Measurements from ENCODE around the gene ORAI3. TPM values are rescaled to one million over a fixed set of nuclear protein-coding genes. Genes with fewer than 3 reads are reported as not detected.

Gene ORAI3
- total RNA-seq, 1 experiment from 2014 or later = 34.0 TPM

GRCh38 chr16:30998852-30999761 is 50.2 kb downstream of the ORAI3 start:
- no peaks in the 10 kb centered on the region for H3K36me3 ChIP-seq (ENCODE audit: insufficient read depth, low read length)
- no peaks in the 10 kb centered on the region for H3K79me2 ChIP-seq (ENCODE audit: low read length)
- H3K9ac ChIP-seq (ENCODE audit: low read length) = no peak overlapping the region
- peaks cover 16% of the 10 kb centered on the region for H3K4me1 ChIP-seq (ENCODE audit: low read length)
- no peaks in the 10 kb centered on the region for H3K27me3 ChIP-seq (ENCODE audit: low read length)
- H3K4me2 ChIP-seq (ENCODE audit: low read depth, low read length, poor library complexity, severe bottlenecking) = no peak overlapping the region
- H3K27ac ChIP-seq (ENCODE audit: low read length) = no peak overlapping the region
- no peaks in the 10 kb centered on the region for H4K20me1 ChIP-seq (ENCODE audit: insufficient read depth, low read depth, low read length)
- no peak overlapping the region for H3K4me3 ChIP-seq (ENCODE audit: low read length)
- H3K9me2 ChIP-seq (replicated peaks; ENCODE audit: insufficient read depth, low read length) = no peaks in the 10 kb centered on the region
- no peaks in the 10 kb centered on the region for H3K9me3 ChIP-seq (ENCODE audit: low read length)
- no peak for DNase-seq
- no peak overlapping the region for H2AFZ ChIP-seq (ENCODE audit: low read length)

GRCh38 chr16:31000671-31001382 is 52.0 kb downstream of the ORAI3 start:
- H2AFZ ChIP-seq (ENCODE audit: low read length) = no peak overlapping the region
- no peaks in the 10 kb centered on the region for H3K79me2 ChIP-seq (ENCODE audit: low read length)
- no peaks in the 10 kb centered on the region for H4K20me1 ChIP-seq (ENCODE audit: insufficient read depth, low read depth, low read length)
- H3K9me2 ChIP-seq (replicated peaks; ENCODE audit: insufficient read depth, low read length) = no peaks in the 10 kb centered on the region
- H3K9me3 ChIP-seq (ENCODE audit: low read length) = no peaks in the 10 kb centered on the region
- no peak for DNase-seq
- H3K4me1 ChIP-seq (ENCODE audit: low read length) = peaks cover 16% of the 10 kb centered on the region
- H3K4me2 ChIP-seq (ENCODE audit: low read depth, low read length, poor library complexity, severe bottlenecking) = no peak overlapping the region
- H3K27me3 ChIP-seq (ENCODE audit: low read length) = no peaks in the 10 kb centered on the region
- no peak overlapping the region for H3K9ac ChIP-seq (ENCODE audit: low read length)
- no peak overlapping the region for H3K27ac ChIP-seq (ENCODE audit: low read length)
- H3K36me3 ChIP-seq (ENCODE audit: insufficient read depth, low read length) = no peaks in the 10 kb centered on the region
- H3K4me3 ChIP-seq (ENCODE audit: low read length) = no peak overlapping the region

DNA sequence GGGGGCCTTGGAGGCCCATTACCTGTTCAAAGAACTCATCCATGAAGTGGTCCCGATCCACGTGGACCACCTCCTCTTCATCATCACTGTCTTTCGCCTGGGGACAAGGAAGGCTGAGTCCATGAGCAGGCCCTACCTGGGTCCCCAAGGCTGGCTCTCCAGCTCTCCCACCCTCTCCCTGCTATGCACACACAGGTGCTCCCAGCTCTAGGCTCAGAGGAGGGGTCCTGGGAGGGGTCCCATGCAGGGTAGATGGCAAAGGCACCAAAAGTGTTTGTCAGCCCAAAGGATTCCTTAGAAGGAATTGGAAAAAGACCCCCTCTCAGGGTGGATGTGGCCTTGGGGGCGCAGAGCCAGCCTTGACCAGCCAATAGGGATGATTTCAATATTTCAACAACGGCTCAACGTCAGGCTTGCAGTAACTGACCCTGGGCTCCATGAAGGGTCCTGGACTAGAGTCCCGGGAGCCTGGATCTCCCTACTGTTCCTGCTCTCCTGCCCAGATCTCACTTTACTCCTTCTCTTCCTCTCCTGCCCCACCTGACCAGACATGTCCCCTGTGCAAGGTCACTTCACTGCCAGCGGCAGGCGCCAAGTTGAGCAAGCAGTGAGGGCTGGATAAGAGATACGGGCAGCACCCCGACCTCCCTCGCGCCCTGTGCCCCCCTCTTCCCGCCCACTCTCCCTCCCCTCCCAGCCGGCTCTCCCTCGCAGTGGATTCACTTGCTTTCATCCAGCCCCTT is 52.8 kb downstream of the ORAI3 start:
- no peak for DNase-seq
- Histone ChIP-seq H3K27me3 (ENCODE audit: low read length) (no peaks in the 10 kb centered on the region), H3K79me2 (ENCODE audit: low read length) (no peaks in the 10 kb centered on the region), H3K4me1 (ENCODE audit: low read length) (peaks cover 7% of the 10 kb centered on the region), H3K9me2 (replicated peaks; ENCODE audit: insufficient read depth, low read length) (no peaks in the 10 kb centered on the region), H4K20me1 (ENCODE audit: insufficient read depth, low read depth, low read length) (no peaks in the 10 kb centered on the region), H3K4me3 (ENCODE audit: low read length) (no peak overlapping the region), H3K9ac (ENCODE audit: low read length) (no peak overlapping the region), H3K9me3 (ENCODE audit: low read length) (no peaks in the 10 kb centered on the region), H3K4me2 (ENCODE audit: low read depth, low read length, poor library complexity, severe bottlenecking) (no peak overlapping the region), H3K27ac (ENCODE audit: low read length) (no peak overlapping the region), H2AFZ (ENCODE audit: low read length) (no peak overlapping the region), H3K36me3 (ENCODE audit: insufficient read depth, low read length) (no peaks in the 10 kb centered on the region)

DNA sequence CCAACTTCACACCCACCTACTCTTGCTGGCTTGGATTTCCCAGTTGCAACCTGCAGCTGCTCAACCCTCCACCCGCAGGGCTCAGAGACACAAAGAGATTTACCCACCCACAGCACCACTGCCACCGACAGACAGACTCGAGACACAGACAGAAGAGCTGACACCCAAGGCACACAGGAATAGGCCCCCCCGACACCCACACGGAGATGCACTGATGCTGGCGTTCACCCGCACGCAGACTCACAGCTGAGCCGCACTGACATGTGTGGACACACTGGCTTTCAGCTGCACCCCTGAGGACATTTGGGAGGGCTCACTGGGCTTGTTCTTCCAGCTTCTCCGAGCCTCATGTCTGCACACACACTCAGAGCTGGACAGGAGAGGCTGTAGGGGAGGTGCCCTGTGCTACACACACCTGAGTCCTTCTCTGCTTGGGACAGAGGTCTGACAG is 53.4 kb downstream of the ORAI3 start:
- Histone ChIP-seq H3K27me3 (ENCODE audit: low read length) (no peaks in the 10 kb centered on the region), H3K27ac (ENCODE audit: low read length) (no peak overlapping the region), H3K4me3 (ENCODE audit: low read length) (no peak overlapping the region), H3K9me2 (replicated peaks; ENCODE audit: insufficient read depth, low read length) (no peaks in the 10 kb centered on the region), H2AFZ (ENCODE audit: low read length) (no peak overlapping the region), H3K36me3 (ENCODE audit: insufficient read depth, low read length) (no peaks in the 10 kb centered on the region), H3K9ac (ENCODE audit: low read length) (no peak overlapping the region), H3K79me2 (ENCODE audit: low read length) (no peaks in the 10 kb centered on the region), H3K9me3 (ENCODE audit: low read length) (no peaks in the 10 kb centered on the region), H3K4me1 (ENCODE audit: low read length) (peaks cover 4% of the 10 kb centered on the region), H3K4me2 (ENCODE audit: low read depth, low read length, poor library complexity, severe bottlenecking) (no peak overlapping the region), H4K20me1 (ENCODE audit: insufficient read depth, low read depth, low read length) (no peaks in the 10 kb centered on the region)
- no peak for DNase-seq

DNA sequence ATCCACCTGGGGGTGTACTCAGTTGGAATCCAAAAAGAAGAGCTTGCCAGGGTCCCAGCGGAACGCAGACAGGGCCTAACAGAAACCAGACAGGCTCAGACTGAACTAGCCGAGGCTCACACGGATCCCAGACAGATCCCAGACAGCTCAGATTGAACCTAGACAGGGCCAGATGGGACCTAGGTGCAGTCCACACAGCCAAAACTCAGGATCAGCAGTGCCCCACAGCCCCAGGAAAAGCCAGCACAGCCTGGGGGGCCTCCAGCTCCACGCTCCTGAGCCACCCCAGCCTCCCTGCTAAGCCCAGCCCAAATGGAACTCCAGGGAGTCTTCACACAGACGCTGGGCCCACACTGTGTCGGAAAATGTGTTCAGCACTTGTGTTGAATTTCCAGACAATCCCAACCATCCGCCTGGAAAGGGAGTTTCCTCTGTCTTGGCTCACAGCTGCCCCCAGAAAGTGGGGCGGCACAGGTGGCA is 54.0 kb downstream of the ORAI3 start:
- no peak overlapping the region for H3K4me3 ChIP-seq (ENCODE audit: low read length)
- no peaks in the 10 kb centered on the region for H3K9me3 ChIP-seq (ENCODE audit: low read length)
- H3K9me2 ChIP-seq (replicated peaks; ENCODE audit: insufficient read depth, low read length) = no peaks in the 10 kb centered on the region
- no peak overlapping the region for H3K4me2 ChIP-seq (ENCODE audit: low read depth, low read length, poor library complexity, severe bottlenecking)
- no peaks in the 10 kb centered on the region for H4K20me1 ChIP-seq (ENCODE audit: insufficient read depth, low read depth, low read length)
- H3K36me3 ChIP-seq (ENCODE audit: insufficient read depth, low read length) = no peaks in the 10 kb centered on the region
- H3K27me3 ChIP-seq (ENCODE audit: low read length) = no peaks in the 10 kb centered on the region
- H3K4me1 ChIP-seq (ENCODE audit: low read length) = peaks cover 4% of the 10 kb centered on the region
- no peak overlapping the region for H3K9ac ChIP-seq (ENCODE audit: low read length)
- H2AFZ ChIP-seq (ENCODE audit: low read length) = no peak overlapping the region
- no peaks in the 10 kb centered on the region for H3K79me2 ChIP-seq (ENCODE audit: low read length)
- no peak overlapping the region for H3K27ac ChIP-seq (ENCODE audit: low read length)
- DNase-seq = no peak

- H3K79me2 ChIP-seq (ENCODE audit: low read length) = no peaks in the 10 kb centered on the region
- H3K9me2 ChIP-seq (replicated peaks; ENCODE audit: insufficient read depth, low read length) = no peaks in the 10 kb centered on the region
- H3K4me1 ChIP-seq (ENCODE audit: low read length) = peaks cover 4% of the 10 kb centered on the region
- DNase-seq = no peak
- no peaks in the 10 kb centered on the region for H3K36me3 ChIP-seq (ENCODE audit: insufficient read depth, low read length)
- no peak overlapping the region for H3K4me2 ChIP-seq (ENCODE audit: low read depth, low read length, poor library complexity, severe bottlenecking)
- no peaks in the 10 kb centered on the region for H3K9me3 ChIP-seq (ENCODE audit: low read length)
- H2AFZ ChIP-seq (ENCODE audit: low read length) = no peak overlapping the region
- no peaks in the 10 kb centered on the region for H3K27me3 ChIP-seq (ENCODE audit: low read length)
- H3K4me3 ChIP-seq (ENCODE audit: low read length) = no peak overlapping the region
- no peak overlapping the region for H3K27ac ChIP-seq (ENCODE audit: low read length)
- no peak overlapping the region for H3K9ac ChIP-seq (ENCODE audit: low read length)
- no peaks in the 10 kb centered on the region for H4K20me1 ChIP-seq (ENCODE audit: insufficient read depth, low read depth, low read length)
These were observed 54.9 kb downstream of the ORAI3 start for GRCh38 chr16:31003744-31004143.

Data from Karpas-422 (cell line).